ENCODE results near the gene PALLD.

PALLD gene

GRCh38 chr4:168656055-168656660 lies 159.3 kb downstream of the PALLD start:
- H3K9me2 ChIP-seq (ENCODE audit: low read depth, low read length) = no peaks in the 10 kb centered on the region
- TF ChIP-seq, protein P1, sequence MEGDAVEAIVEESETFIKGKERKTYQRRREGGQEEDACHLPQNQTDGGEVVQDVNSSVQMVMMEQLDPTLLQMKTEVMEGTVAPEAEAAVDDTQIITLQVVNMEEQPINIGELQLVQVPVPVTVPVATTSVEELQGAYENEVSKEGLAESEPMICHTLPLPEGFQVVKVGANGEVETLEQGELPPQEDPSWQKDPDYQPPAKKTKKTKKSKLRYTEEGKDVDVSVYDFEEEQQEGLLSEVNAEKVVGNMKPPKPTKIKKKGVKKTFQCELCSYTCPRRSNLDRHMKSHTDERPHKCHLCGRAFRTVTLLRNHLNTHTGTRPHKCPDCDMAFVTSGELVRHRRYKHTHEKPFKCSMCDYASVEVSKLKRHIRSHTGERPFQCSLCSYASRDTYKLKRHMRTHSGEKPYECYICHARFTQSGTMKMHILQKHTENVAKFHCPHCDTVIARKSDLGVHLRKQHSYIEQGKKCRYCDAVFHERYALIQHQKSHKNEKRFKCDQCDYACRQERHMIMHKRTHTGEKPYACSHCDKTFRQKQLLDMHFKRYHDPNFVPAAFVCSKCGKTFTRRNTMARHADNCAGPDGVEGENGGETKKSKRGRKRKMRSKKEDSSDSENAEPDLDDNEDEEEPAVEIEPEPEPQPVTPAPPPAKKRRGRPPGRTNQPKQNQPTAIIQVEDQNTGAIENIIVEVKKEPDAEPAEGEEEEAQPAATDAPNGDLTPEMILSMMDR (IDR thresholded peaks at IDR 0.05; ENCODE audit: low read length) = no peak
- no peak for TF ChIP-seq EZH2 (IDR thresholded peaks at IDR 0.05; ENCODE audit: borderline replicate concordance, low read length)
- no peaks in the 10 kb centered on the region for H4K20me1 ChIP-seq (ENCODE audit: insufficient read depth, low read length)
- no peaks in the 10 kb centered on the region for H3K36me3 ChIP-seq (ENCODE audit: insufficient read depth, low read length)
- no peak overlapping the region for H3K9ac ChIP-seq (ENCODE audit: low read length)
- H3K4me3 ChIP-seq (ENCODE audit: low read depth, low read length, poor library complexity, severe bottlenecking) = no peak overlapping the region
- H3K9me3 ChIP-seq (ENCODE audit: low read length) = no peaks in the 10 kb centered on the region
- H3K4me1 ChIP-seq (ENCODE audit: insufficient read depth, low read length, severe bottlenecking) = no peaks in the 10 kb centered on the region
- no peaks in the 10 kb centered on the region for H3K79me2 ChIP-seq (ENCODE audit: insufficient read depth, low read length)
- no peak overlapping the region for H3K4me2 ChIP-seq (ENCODE audit: low read length)
- H2AFZ ChIP-seq (ENCODE audit: low read length) = no peak overlapping the region
- no peaks in the 10 kb centered on the region for H3K27me3 ChIP-seq (ENCODE audit: insufficient read depth, low read length)
- H3F3A ChIP-seq (ENCODE audit: insufficient read depth, low read length) = no peaks in the 10 kb centered on the region
- H3K27ac ChIP-seq (ENCODE audit: low read depth, low read length, poor library complexity, severe bottlenecking) = no peak overlapping the region

GRCh38 chr4:168656946-168657473 lies 160.2 kb downstream of the PALLD start:
- H3K4me2 ChIP-seq (ENCODE audit: low read length) = no peak overlapping the region
- H3K9me3 ChIP-seq (ENCODE audit: low read length) = no peaks in the 10 kb centered on the region
- H3K27ac ChIP-seq (ENCODE audit: low read depth, low read length, poor library complexity, severe bottlenecking) = no peak overlapping the region

DNA sequence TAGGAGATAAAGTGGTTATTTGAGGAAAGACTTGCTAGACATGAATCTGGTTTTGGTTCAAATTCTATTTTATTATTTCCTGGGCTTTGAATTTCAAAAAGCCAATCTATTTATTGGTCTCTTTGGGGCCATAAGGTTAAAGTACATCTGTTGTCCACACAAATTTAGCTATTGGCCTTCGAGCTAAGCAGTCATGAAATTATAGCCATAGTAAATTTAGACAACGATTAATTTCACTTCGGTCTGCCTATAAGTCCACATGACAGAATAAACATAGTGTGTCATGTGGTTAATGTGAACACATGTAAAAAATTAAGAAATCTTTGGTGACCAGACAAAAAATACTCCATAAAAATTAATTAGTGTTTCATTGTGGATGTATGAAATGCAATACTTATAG lies 161.9 kb downstream of the PALLD start:
- Histone ChIP-seq H3F3A (ENCODE audit: insufficient read depth, low read length) (no peaks in the 10 kb centered on the region), H3K9me2 (ENCODE audit: low read depth, low read length) (no peaks in the 10 kb centered on the region), H3K9ac (ENCODE audit: low read length) (no peak overlapping the region), H3K27me3 (ENCODE audit: insufficient read depth, low read length) (no peaks in the 10 kb centered on the region), H3K36me3 (ENCODE audit: insufficient read depth, low read length) (no peaks in the 10 kb centered on the region), H2AFZ (ENCODE audit: low read length) (no peak overlapping the region), H3K79me2 (ENCODE audit: insufficient read depth, low read length) (no peaks in the 10 kb centered on the region), H3K27ac (ENCODE audit: low read depth, low read length, poor library complexity, severe bottlenecking) (no peak overlapping the region), H3K4me1 (ENCODE audit: insufficient read depth, low read length, severe bottlenecking) (no peaks in the 10 kb centered on the region), H3K4me3 (ENCODE audit: low read depth, low read length, poor library complexity, severe bottlenecking) (no peak overlapping the region), H3K4me2 (ENCODE audit: low read length) (no peak overlapping the region), H3K9me3 (ENCODE audit: low read length) (no peaks in the 10 kb centered on the region), H4K20me1 (ENCODE audit: insufficient read depth, low read length) (no peaks in the 10 kb centered on the region)
- TF ChIP-seq, protein P1 (IDR thresholded peaks at IDR 0.05; ENCODE audit: low read length) = no peak
- no peak for TF ChIP-seq EZH2 (IDR thresholded peaks at IDR 0.05; ENCODE audit: borderline replicate concordance, low read length)

More at GRCh38 chr4:168656946-168657473, 160.2 kb downstream of the PALLD start:
- no peak for TF ChIP-seq EZH2 (IDR thresholded peaks at IDR 0.05; ENCODE audit: borderline replicate concordance, low read length)
- TF ChIP-seq, protein P1 (IDR thresholded peaks at IDR 0.05; ENCODE audit: low read length) = no peak
- Histone ChIP-seq H3F3A (ENCODE audit: insufficient read depth, low read length) (no peaks in the 10 kb centered on the region), H3K36me3 (ENCODE audit: insufficient read depth, low read length) (no peaks in the 10 kb centered on the region), H4K20me1 (ENCODE audit: insufficient read depth, low read length) (no peaks in the 10 kb centered on the region), H3K4me3 (ENCODE audit: low read depth, low read length, poor library complexity, severe bottlenecking) (no peak overlapping the region), H2AFZ (ENCODE audit: low read length) (no peak overlapping the region), H3K9ac (ENCODE audit: low read length) (no peak overlapping the region), H3K79me2 (ENCODE audit: insufficient read depth, low read length) (no peaks in the 10 kb centered on the region), H3K27me3 (ENCODE audit: insufficient read depth, low read length) (no peaks in the 10 kb centered on the region), H3K9me2 (ENCODE audit: low read depth, low read length) (no peaks in the 10 kb centered on the region), H3K4me1 (ENCODE audit: insufficient read depth, low read length, severe bottlenecking) (no peaks in the 10 kb centered on the region)
